Activated T-cell treated with anti-CD3 and anti-CD28 coated beads for 48 hours (primary cell): ENCODE measurements around the gene SPPL3.
"Not testable (repeated sequence)": the region's sequence is repeated elsewhere in the genome, so short reads cannot be mapped to it uniquely, and the experiment has no call there.

Experiments
- DNase-seq: peaks from one replicate; pipeline ENCODE4 v3.0.0-alpha.2; 2020; ENCODE audit warnings: low read depth

SPPL3 gene

GRCh38 chr12:120844297-120844696 lies 59.9 kb downstream of the SPPL3 start:
- DNase-seq, result no peak

- DNase-seq, result no peak
Observed at GRCh38 chr12:120843472-120843871, 60.7 kb downstream of the SPPL3 start.

GRCh38 chr12:120842595-120842994 lies 61.6 kb downstream of the SPPL3 start:
- DNase-seq, result no peak

GRCh38 chr12:120841525-120841924 lies 62.6 kb downstream of the SPPL3 start:
- no peak for DNase-seq

GRCh38 chr12:120839503-120839902 lies 64.7 kb downstream of the SPPL3 start:
- DNase-seq, result no peak

GRCh38 chr12:120838629-120839383 lies 65.4 kb downstream of the SPPL3 start:
- DNase-seq, result not testable (repeated sequence)

GRCh38 chr12:120836114-120836684 lies 68.0 kb downstream of the SPPL3 start:
- no peak for DNase-seq

GRCh38 chr12:120835657-120836056 lies 68.5 kb downstream of the SPPL3 start:
- DNase-seq, result no peak

GRCh38 chr12:120835304-120835612 lies 68.9 kb downstream of the SPPL3 start:
- no peak for DNase-seq

GRCh38 chr12:120834489-120835303 lies 69.5 kb downstream of the SPPL3 start:
- DNase-seq, result no peak

- DNase-seq, result no peak
Observed at GRCh38 chr12:120833849-120834248, 70.3 kb downstream of the SPPL3 start.

- DNase-seq, result no peak
Observed at GRCh38 chr12:120832737-120833136, 71.4 kb downstream of the SPPL3 start.

- DNase-seq, result no peak
Observed at GRCh38 chr12:120831648-120832267, 72.4 kb downstream of the SPPL3 start.

GRCh38 chr12:120830966-120831365 lies 73.2 kb downstream of the SPPL3 start:
- no peak for DNase-seq

GRCh38 chr12:120830052-120830940 lies 73.9 kb downstream of the SPPL3 start:
- no peak for DNase-seq

- DNase-seq, result no peak
Observed at GRCh38 chr12:120826335-120826734, 77.8 kb downstream of the SPPL3 start.

- DNase-seq, result no peak
Observed at GRCh38 chr12:120825337-120825736, 78.8 kb downstream of the SPPL3 start.

GRCh38 chr12:120822832-120823503 lies 81.2 kb downstream of the SPPL3 start:
- no peak for DNase-seq

GRCh38 chr12:120821878-120822277 lies 82.3 kb downstream of the SPPL3 start:
- DNase-seq, result no peak

- DNase-seq, result peak; percentile 47
Observed at GRCh38 chr12:120820884-120821510, 83.2 kb downstream of the SPPL3 start.

- DNase-seq, result no peak
Observed at GRCh38 chr12:120818416-120818815, 85.7 kb downstream of the SPPL3 start.
